Muscle of back (tissue), 11 donors: Measurements from ENCODE around the gene HOTAIR. TPM values are rescaled to one million over a fixed set of nuclear protein-coding genes. Genes with fewer than 3 reads are reported as not detected.

Experiments used
- DNase-seq, 3 donors: peaks; one replicate each; pipeline versions ENCODE4 v3.0.0 to v3.0.0-alpha.2; 2013
- polyA plus RNA-seq, 10 donors: library from polyadenylated mRNA; unstranded; fragments of 120-200 nt; gene quantifications; one replicate each; pipeline ENCODE4 v1.2.1, GENCODE V29; 2013; ENCODE audit not compliant: insufficient read length in 10 of 10

The HOTAIR gene
- polyA plus RNA-seq, 10 donors, result 0.05 to 7.9 (median 0.68) TPM; not detected in 4

GRCh38 chr12:54000116-54001114 lies 25.7 kb upstream of the HOTAIR start, which contains the start of gene HOXC9:
HOXC9 (plus strand) TSS chr12:54000161; CDS start chr12:54000189, 28 bp downstream.
- no peak for DNase-seq

- peak in 2 of 3 donors; percentile 83 to 96 for DNase-seq
Measured at GRCh38 chr12:53999559-54000115, 24.9 kb upstream of the HOTAIR start.

- DNase-seq, result no peak
Measured at GRCh38 chr12:53998900-53999236, 24.1 kb upstream of the HOTAIR start.

DNA sequence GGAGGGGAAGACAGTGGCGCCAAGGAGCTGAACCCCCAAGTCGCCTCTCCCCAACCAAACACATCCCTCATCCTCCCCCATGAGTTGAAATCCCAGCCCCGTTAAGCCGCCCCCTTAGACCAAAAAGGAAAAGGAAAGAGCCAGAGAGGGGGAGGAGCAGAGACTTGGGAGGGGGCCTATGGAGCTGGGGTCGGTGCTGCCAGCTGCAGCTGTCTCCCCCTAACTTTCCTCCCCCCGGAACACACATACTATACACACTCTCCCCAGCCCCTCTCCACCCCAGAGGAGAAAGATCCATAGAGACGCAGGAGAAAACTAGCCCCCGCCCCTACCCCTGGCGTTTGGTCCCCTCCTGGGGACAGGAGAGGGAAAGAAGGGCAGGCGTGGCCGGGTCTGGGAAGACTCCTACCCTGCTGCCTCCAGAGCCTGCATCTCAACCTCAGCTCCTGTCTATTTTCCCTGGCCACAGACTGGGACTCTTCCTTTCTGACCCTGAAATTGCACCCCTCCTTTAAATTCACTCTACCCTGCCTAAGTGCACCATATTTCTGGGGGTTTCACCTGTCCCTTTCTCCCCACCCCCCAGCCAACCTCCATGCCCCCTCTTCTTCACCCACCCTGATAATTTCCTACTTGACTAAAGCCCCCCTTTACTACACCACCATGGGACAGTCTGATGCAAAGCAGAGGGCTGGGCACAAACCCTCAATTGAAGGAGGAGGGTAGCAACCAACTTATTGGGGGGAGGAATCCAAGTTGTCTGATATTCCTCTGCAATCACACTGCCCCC lies 23.6 kb upstream of the HOTAIR start:
- DNase-seq, result peak in 1 of 3 donors; percentile 86

DNA sequence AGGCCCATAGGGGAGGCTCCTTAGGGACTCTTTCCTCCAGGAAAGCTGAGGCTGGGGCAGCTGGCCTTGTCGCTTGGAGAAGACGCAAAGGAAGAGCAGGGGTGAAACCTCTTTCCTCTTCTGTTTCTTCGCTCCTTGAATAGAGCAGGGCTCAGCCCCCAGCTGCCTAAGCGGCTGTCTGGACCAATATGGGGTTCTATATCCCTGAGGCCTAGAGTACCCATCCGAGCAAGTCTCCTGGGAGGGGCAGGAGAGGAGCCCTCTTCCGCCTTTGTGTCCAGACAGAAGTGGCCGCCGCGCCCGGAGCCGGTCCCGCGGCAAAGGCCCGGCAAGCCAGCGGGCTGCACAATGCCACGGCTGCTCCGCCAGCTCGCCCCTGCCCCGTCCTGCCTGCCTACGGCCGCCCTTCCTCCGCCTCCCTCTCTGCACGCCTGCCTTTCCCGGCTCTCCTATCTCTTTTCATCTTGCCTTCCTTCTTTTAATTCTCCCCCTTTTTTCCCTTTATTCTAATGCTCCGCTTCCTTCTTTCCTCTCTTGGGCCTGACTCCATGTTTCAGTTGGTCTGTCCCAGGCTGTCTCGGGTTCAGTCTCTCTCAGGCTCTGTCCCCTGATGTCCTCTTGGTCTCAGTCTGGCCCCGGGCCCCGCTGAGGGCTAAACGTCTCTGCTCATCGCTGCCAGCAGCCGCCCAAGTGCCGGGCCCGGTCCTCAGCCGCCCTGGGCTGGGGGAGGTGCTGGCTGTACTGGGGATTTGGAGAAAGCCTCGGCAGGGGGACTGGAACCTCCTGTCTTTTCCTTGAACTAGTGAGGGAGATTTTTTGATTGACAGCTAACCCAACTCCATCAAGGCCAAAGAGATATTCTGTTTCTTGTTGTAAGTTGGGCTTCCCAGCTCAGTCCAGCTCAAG lies 22.7 kb upstream of the HOTAIR start:
- DNase-seq, result peak in 1 of 3 donors; percentile 83

GRCh38 chr12:53996240-53997203 lies 21.8 kb upstream of the HOTAIR start:
- DNase-seq, result peak in 1 of 3 donors; percentile 77

DNA sequence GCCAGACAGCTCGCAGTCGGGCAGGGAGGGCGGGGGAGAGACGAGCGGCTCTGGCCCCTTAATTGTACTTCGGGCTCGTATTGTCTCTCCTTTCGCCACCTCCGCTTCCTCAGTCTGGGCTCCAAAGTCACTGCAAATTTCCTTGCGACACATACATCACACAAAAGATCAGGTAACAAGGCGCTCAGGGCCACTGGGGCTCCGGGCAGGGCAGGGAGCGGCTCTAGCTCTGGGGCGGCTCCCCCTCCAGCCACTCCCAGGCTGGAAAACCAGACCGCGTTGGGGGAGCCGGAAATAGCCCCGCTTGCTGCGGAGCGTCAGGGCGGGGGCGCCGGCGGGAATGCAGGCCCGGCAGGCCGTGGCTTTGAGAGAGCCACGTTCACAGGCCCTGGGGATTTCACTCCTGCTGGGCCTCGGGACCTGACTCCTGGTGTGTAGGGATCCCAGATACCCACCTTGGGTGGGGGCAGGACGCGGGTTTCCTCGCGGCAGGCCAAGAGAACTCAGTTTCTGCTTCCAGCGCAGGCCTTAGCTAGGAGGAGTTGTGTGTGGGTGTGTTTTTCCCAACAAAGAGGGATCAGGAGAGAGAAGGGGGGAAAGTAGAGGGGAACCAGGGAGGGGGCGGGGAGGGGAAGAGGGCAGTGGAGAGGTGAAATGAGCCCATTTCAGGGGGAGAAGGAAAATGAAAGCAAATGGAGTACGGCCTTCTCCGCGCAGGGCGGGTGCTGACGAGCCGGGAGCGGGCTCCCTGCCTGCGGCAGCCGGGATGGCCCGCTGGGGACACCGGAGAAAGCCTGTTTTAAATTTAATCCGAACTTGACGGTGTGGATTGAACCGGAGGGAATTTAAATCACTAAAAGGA lies 20.9 kb upstream of the HOTAIR start:
- peak in 1 of 3 donors; percentile 93 for DNase-seq

GRCh38 chr12:53995002-53995377 lies 20.2 kb upstream of the HOTAIR start:
- no peak for DNase-seq

- peak in 1 of 3 donors; percentile 84 for DNase-seq
Measured at GRCh38 chr12:53994264-53995001, 19.7 kb upstream of the HOTAIR start.

GRCh38 chr12:53994009-53994263 lies 19.2 kb upstream of the HOTAIR start:
- DNase-seq, result peak in 1 of 3 donors; percentile 82

GRCh38 chr12:53993162-53994008 lies 18.6 kb upstream of the HOTAIR start:
- DNase-seq, result peak in 1 of 3 donors; percentile 76

GRCh38 chr12:53992377-53992889 lies 17.7 kb upstream of the HOTAIR start:
- peak in 1 of 3 donors; percentile 59 for DNase-seq

DNA sequence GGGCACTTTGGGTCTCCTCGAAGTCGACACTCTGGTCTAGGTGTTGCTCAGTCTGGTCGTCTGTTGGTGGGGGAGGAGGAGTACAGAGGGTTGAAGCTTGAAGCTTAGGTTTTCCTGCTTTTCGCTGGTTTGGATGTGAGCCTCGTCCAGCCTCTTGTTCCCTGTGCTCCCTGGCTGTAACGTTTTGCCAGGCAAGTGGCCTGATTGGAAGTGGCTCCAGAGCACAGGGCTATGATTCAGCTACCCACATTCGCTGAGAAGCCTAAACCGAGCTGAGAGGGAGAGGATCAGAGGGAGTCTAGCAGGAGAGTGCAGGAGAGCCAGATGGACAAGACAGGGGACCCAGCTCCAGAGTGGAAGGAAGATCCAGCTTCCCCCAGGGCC lies 16.3 kb upstream of the HOTAIR start:
- DNase-seq, result peak in 1 of 3 donors; percentile 85

GRCh38 chr12:53990311-53991076 lies 15.7 kb upstream of the HOTAIR start:
- peak in 1 of 3 donors; percentile 74 for DNase-seq

- DNase-seq, result peak in 1 of 3 donors; percentile 91
Measured at GRCh38 chr12:53989227-53990113, 14.7 kb upstream of the HOTAIR start.
